ENCODE measurements around the gene ATF3. TPM values are rescaled to one million over a fixed set of nuclear protein-coding genes. Genes with fewer than 3 reads are reported as not detected.

Gene ATF3
- total and polyA plus RNA-seq, 2 of the 4 experiments (the other 2 are of a cell fraction): 9.9 to 12.3 TPM

DNA sequence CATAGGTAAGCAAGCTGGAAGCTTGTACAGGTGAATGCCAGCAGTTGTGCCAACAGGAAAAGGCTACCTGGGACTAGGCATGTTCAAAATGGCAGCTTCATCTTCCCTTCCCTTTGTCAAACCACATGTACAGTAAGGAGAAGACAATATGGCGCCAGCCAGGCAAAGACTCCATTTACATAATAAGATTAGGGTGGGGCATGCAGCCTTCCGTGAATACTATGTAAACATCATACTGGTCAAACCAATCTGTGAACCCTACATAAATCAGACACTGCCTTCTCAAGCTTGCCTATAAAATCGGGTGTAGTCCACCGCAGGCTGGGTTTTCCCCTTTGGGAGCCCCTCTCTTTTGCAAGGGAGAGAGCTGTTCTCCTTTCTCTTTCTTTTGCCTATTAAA, 24.6 kb downstream of the ATF3 start:
- H3K9me1 ChIP-seq (ENCODE audit: insufficient read depth, low read length): peaks cover 19% of the 10 kb centered on the region
- H3K4me2 ChIP-seq (ENCODE audit: low read depth, low read length): no peak overlapping the region
- H3K23ac ChIP-seq (ENCODE audit: low read depth, low read length): no peak overlapping the region
- no TSS peak for BruUV-seq (replicated peaks)
- intact Hi-C loops (cut with micrococcal nuclease) (no loop called here), dilution Hi-C loops (cut with HindIII; ENCODE audit: low sequenced_read_pairs, unreplicated experiment) (no loop called here), in situ Hi-C loops (cut with MboI; ENCODE audit: low sequenced_read_pairs) (no loop called here)
- no peak overlapping the region for H4K5ac ChIP-seq (ENCODE audit: low read depth, low read length)
- peaks cover 3% of the 10 kb centered on the region; the same call in 1 of the 2 replicates for H4K20me1 ChIP-seq (ENCODE audit: insufficient read depth, low read length)
- H2BK120ac ChIP-seq (ENCODE audit: low read depth, low read length): no peak overlapping the region
- H2AK5ac ChIP-seq (ENCODE audit: low read depth, low read length): no peak overlapping the region
- peaks cover 24% of the 10 kb centered on the region for H3K4me1 ChIP-seq (ENCODE audit: control insufficient read depth, insufficient read depth, low read length)
- no peak overlapping the region for H3K4me3 ChIP-seq (ENCODE audit: insufficient read depth, low read depth, low read length)
- TF ChIP-seq, protein P1, sequence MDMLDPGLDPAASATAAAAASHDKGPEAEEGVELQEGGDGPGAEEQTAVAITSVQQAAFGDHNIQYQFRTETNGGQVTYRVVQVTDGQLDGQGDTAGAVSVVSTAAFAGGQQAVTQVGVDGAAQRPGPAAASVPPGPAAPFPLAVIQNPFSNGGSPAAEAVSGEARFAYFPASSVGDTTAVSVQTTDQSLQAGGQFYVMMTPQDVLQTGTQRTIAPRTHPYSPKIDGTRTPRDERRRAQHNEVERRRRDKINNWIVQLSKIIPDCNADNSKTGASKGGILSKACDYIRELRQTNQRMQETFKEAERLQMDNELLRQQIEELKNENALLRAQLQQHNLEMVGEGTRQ (IDR thresholded peaks at IDR 0.05; ENCODE audit: low read depth, low read length): no peak
- no peak for TF ChIP-seq ELK1 (IDR thresholded peaks at IDR 0.05; ENCODE audit: borderline replicate concordance, low read depth, low read length)
- no peak for TF ChIP-seq CEBPB (IDR thresholded peaks at IDR 0.05; ENCODE audit: low read depth, low read length)
- TF ChIP-seq RAD21 (IDR thresholded peaks at IDR 0.05; ENCODE audit: low read length): no peak
- TF ChIP-seq RCOR1 (IDR thresholded peaks at IDR 0.05; ENCODE audit: insufficient replicate concordance, low read length): no peak
- TF ChIP-seq NFE2L2 (IDR thresholded peaks at IDR 0.05; ENCODE audit: low read depth, low read length): no peak
- TF ChIP-seq FOS (IDR thresholded peaks at IDR 0.05; ENCODE audit: low read depth, low read length): no peak
- no peak for TF ChIP-seq MXI1 (IDR thresholded peaks at IDR 0.05; ENCODE audit: borderline replicate concordance, low read depth, low read length)
- no peak for TF ChIP-seq MAZ (IDR thresholded peaks at IDR 0.05; ENCODE audit: borderline replicate concordance, low read depth, low read length)
- TF ChIP-seq, protein P2, sequence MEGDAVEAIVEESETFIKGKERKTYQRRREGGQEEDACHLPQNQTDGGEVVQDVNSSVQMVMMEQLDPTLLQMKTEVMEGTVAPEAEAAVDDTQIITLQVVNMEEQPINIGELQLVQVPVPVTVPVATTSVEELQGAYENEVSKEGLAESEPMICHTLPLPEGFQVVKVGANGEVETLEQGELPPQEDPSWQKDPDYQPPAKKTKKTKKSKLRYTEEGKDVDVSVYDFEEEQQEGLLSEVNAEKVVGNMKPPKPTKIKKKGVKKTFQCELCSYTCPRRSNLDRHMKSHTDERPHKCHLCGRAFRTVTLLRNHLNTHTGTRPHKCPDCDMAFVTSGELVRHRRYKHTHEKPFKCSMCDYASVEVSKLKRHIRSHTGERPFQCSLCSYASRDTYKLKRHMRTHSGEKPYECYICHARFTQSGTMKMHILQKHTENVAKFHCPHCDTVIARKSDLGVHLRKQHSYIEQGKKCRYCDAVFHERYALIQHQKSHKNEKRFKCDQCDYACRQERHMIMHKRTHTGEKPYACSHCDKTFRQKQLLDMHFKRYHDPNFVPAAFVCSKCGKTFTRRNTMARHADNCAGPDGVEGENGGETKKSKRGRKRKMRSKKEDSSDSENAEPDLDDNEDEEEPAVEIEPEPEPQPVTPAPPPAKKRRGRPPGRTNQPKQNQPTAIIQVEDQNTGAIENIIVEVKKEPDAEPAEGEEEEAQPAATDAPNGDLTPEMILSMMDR (conservative IDR thresholded peaks at IDR 0.05; ENCODE audit: low read depth, low read length): no peak
- no peak for TF ChIP-seq RFX5 (IDR thresholded peaks at IDR 0.05; ENCODE audit: low read depth, low read length)
- no peak for TF ChIP-seq SMC3 (IDR thresholded peaks at IDR 0.05; ENCODE audit: low read depth, low read length)
- TF ChIP-seq CHD1 (IDR thresholded peaks at IDR 0.05; ENCODE audit: low read depth, low read length): no peak
- no peak for TF ChIP-seq BHLHE40 (IDR thresholded peaks at IDR 0.05; ENCODE audit: low read depth, low read length)
- TF ChIP-seq MAFK (IDR thresholded peaks at IDR 0.05; ENCODE audit: low read depth, low read length): no peak
- no peak for TF ChIP-seq POLR2A (IDR thresholded peaks at IDR 0.05; ENCODE audit: low read depth, low read length)
- H2AFZ ChIP-seq (replicated peaks; ENCODE audit: low read length, poor library complexity): no peak overlapping the region
- no peak overlapping the region for H3K14ac ChIP-seq (replicated peaks; ENCODE audit: low read depth, low read length)
- no peak overlapping the region for H3K18ac ChIP-seq (ENCODE audit: low read depth, low read length)
- H3K9me3 ChIP-seq (ENCODE audit: control insufficient read depth, insufficient read depth, low read length): peaks cover 3% of the 10 kb centered on the region; the same call in 1 of the 2 replicates
- ATAC-seq (ENCODE audit: low read depth): no peak
- ChIA-PET CTCF (no interaction called here), POLR2A (ENCODE audit: unreplicated experiment) (no interaction called here)
- no peak overlapping the region for H4K91ac ChIP-seq (ENCODE audit: insufficient read depth, low read depth, low read length)
- H3K27ac ChIP-seq (ENCODE audit: insufficient read depth, low read length): no peak overlapping the region
- no peak overlapping the region for H3K4ac ChIP-seq (ENCODE audit: low read depth, low read length)
- H3K27me3 ChIP-seq (ENCODE audit: control insufficient read depth, insufficient read depth, low read length): 0 out of 2 replicates have a peak, but pooled peaks cover 2% of the 10 kb centered on the region
- no peak overlapping the region for H3K56ac ChIP-seq (ENCODE audit: extremely low read depth, insufficient read depth, low read length)
- no peak overlapping the region for H3K9ac ChIP-seq (ENCODE audit: low read depth, low read length)
- H2BK15ac ChIP-seq (ENCODE audit: low read depth, low read length): no peak overlapping the region
- H4K8ac ChIP-seq (ENCODE audit: low read depth in 2 of 2, low read length in 2 of 2): no peak overlapping the region
- no peak overlapping the region for H2AK9ac ChIP-seq (replicated peaks; ENCODE audit: low read depth, low read length, poor library complexity)
- H3K36me3 ChIP-seq (ENCODE audit: control insufficient read depth, insufficient read depth, low read length): no peaks in the 10 kb centered on the region
- no peak overlapping the region for H2BK20ac ChIP-seq (ENCODE audit: low read depth, low read length)
- no CpG with 5 or more reads among the region's 4 CpGs for WGBS, 2 experiments (ENCODE audit: extremely low coverage in 2 of 2, insufficient read length in 1 of 2)
- DNase-seq: no peak
- no peak overlapping the region for H2BK5ac ChIP-seq (ENCODE audit: low read depth, low read length, poor library complexity, severe bottlenecking)
- peaks cover 0 to 4% of the 10 kb centered on the region in 2 experiments; a peak in 1 of 4 replicates for H3K79me1 ChIP-seq (ENCODE audit: low read depth in 1 of 2, low read length in 2 of 2)
